ENCODE measurements around the gene PCSK6.

DNA sequence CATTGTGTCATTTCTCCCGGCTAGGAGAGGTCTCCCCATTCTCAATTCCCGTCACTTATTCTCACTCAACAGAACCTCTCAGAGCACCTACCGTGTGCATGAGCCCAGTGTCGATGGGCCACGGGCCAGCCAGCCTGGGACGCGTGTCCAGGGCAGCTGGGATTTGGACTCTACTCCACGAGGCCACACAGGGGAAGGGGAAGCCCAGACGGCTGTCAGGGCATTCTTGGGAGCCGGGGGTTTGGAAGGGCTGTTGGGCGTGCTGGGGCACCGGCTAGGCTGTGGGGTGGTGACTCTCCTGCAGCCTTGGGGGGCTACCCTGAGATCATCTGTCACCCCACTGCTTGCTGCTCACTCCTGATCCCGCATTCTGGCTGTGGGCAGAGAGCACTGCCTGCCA, 41.7 kb upstream of the PCSK6 start:
- TF ChIP-seq GATA2 (IDR thresholded peaks at IDR 0.05; ENCODE audit: low read depth, low read length) = no peak
- no peak for TF ChIP-seq GATA3 (IDR thresholded peaks at IDR 0.05; ENCODE audit: low read depth, low read length)
